Naive thymus-derived CD4-positive, alpha-beta T cell (primary cell): ENCODE data around the gene NXNL1. TPM values are rescaled to one million over a fixed set of nuclear protein-coding genes. Genes with fewer than 3 reads are reported as not detected.

ENCODE experiments used
- ATAC-seq: fragments of 150-1000 bp; cut with Tn5 transposase; 2 replicates; pipeline ENCODE4 v1.10.0; 2021; ENCODE audit warnings: mild to moderate bottlenecking, moderate library complexity
- CTCF ChIA-PET: fragments of 350-600 bp; sonication (Branson Sonifier 250); formaldehyde crosslinking; loops from one replicate; lab custom pipeline; 2021; ENCODE audit warnings: antibody characterized with exemption; lab: Charles Lee
- POLR2A ChIA-PET: fragments of 350-600 bp; sonication (Branson Sonifier 250); formaldehyde crosslinking; loops from one replicate; lab custom pipeline; 2021; ENCODE audit warnings: antibody characterized with exemption, inconsistent platforms; lab: Charles Lee
- DNase-seq, 9 donors: peaks; one replicate each; pipeline versions ENCODE4 v3.0.0 to v3.0.0-alpha.2; 2020 to 2022; ENCODE audit warnings: mixed read lengths in 1 of 9
- H3K27ac ChIP-seq: one replicate; pipeline ENCODE4 v1.7.0; 2013; ENCODE audit warnings: mild to moderate bottlenecking, low read depth, low read length, moderate library complexity
- H3K27me3 ChIP-seq, 2 donors: one replicate each; pipeline ENCODE4 v1.7.0; 2013; ENCODE audit warnings: low read length in 2 of 2, mild to moderate bottlenecking in 2 of 2, moderate library complexity in 2 of 2; ENCODE audit not compliant: control insufficient read depth in 2 of 2, insufficient read depth in 2 of 2
- H3K36me3 ChIP-seq, 3 experiments: 1 replicate in 2 of 3; 2 replicates in 1 of 3; pipeline ENCODE4 v1.7.0; 2013; ENCODE audit warnings: low read length in 3 of 3, mild to moderate bottlenecking in 3 of 3, moderate library complexity in 1 of 3; ENCODE audit not compliant: insufficient read depth in 3 of 3, control insufficient read depth in 2 of 3
- H3K4me1 ChIP-seq, 2 donors: one replicate each; pipeline ENCODE4 v1.7.0; 2013; ENCODE audit warnings: low read length in 2 of 2, mild to moderate bottlenecking in 2 of 2, moderate library complexity in 1 of 2; ENCODE audit not compliant: control insufficient read depth in 2 of 2, insufficient read depth in 2 of 2
- H3K4me3 ChIP-seq: 2 replicates; pipeline ENCODE4 v1.7.0; 2013; ENCODE audit warnings: mild to moderate bottlenecking, low read length
- H3K9me3 ChIP-seq, 3 experiments: 1 replicate in 2 of 3; 2 replicates in 1 of 3; pipeline ENCODE4 v1.7.0; 2013; ENCODE audit warnings: low read length in 3 of 3; ENCODE audit not compliant: control insufficient read depth in 2 of 3
- H3K27ac Mint-ChIP-seq, 9 donors: one replicate each; pipeline ENCODE4 v1.8.0; 2020 to 2022; ENCODE audit warnings: mixed read lengths in 9 of 9, mild to moderate bottlenecking in 8 of 9, moderate library complexity in 5 of 9, inconsistent platforms in 2 of 9
- H3K27me3 Mint-ChIP-seq, 5 donors: one replicate each; pipeline ENCODE4 v1.8.0; 2021 to 2022; ENCODE audit warnings: mixed read lengths in 5 of 5, mild to moderate bottlenecking in 1 of 5
- H3K36me3 Mint-ChIP-seq, 5 donors: one replicate each; pipeline ENCODE4 v1.8.0; 2020 to 2022; ENCODE audit warnings: mixed read lengths in 5 of 5, mild to moderate bottlenecking in 3 of 5, inconsistent platforms in 1 of 5
- H3K4me1 Mint-ChIP-seq, 7 donors: one replicate each; pipeline ENCODE4 v1.8.0; 2020 to 2022; ENCODE audit warnings: mixed read lengths in 7 of 7, mild to moderate bottlenecking in 3 of 7, inconsistent platforms in 1 of 7
- H3K4me3 Mint-ChIP-seq, 10 donors: one replicate each; pipeline ENCODE4 v1.8.0; 2020 to 2022; ENCODE audit warnings: mild to moderate bottlenecking in 10 of 10, mixed read lengths in 10 of 10, moderate library complexity in 6 of 10, inconsistent platforms in 2 of 10
- H3K9me3 Mint-ChIP-seq, 11 donors: one replicate each; pipeline ENCODE4 v1.8.0; 2020 to 2022; ENCODE audit warnings: mixed read lengths in 11 of 11, mild to moderate bottlenecking in 4 of 11, inconsistent platforms in 1 of 11, moderate library complexity in 1 of 11
- intact Hi-C, 2 donors: fragments of 100-400 bp; cut with micrococcal nuclease; formaldehyde crosslinking; loops; one replicate each; pipeline ENCODE4 v1.15.1; 2023
- polyA plus RNA-seq, 2 donors: library from polyadenylated mRNA; unstranded; fragments of 300-500 nt; fragmentation: Illumina TruSeq; gene quantifications; one replicate each; pipeline ENCODE4 v1.2.3, GENCODE V29; 2021
- total RNA-seq, 6 experiments: library from RNA in 5 of 6; stranded (reverse) in 5 of 6; gene quantifications; 1 replicate in 5 of 6; 2 replicates in 1 of 6; pipeline ENCODE4 v1.2.3 and lab custom pipeline; 2021 to 2026

NXNL1 gene
- total and polyA plus RNA-seq, 7 experiments from 2014 or later = not detected

GRCh38 chr19:17429641-17430113, 31.0 kb downstream of the NXNL1 start:
- H3K36me3 ChIP-seq = no peaks in the 10 kb centered on the region
- Mint-ChIP-seq H3K27ac (no peak overlapping the region), H3K27me3 (no peaks in the 10 kb centered on the region), H3K4me3 (no peak overlapping the region), H3K4me1 (peaks cover 0 to 7% (median 2%) of the 10 kb centered on the region in 7 donors), H3K36me3 (no peaks in the 10 kb centered on the region), H3K9me3 (no peaks in the 10 kb centered on the region)
- no peaks in the 10 kb centered on the region for H3K9me3 ChIP-seq
- ChIA-PET POLR2A (no interaction called here), CTCF (interaction anchor here (1.0 kb wide), 1 partner anchor 25 kb away, joined by 3 read pairs; no protein-coding TSS in a partner anchor)
- no peaks in the 10 kb centered on the region for H3K27me3 ChIP-seq
- H3K4me1 ChIP-seq = no peaks in the 10 kb centered on the region
- intact Hi-C loops = no loop called here
- no peak overlapping the region for H3K27ac ChIP-seq
- no peak for DNase-seq
- H3K4me3 ChIP-seq = no peak overlapping the region
- ATAC-seq = no peak

DNA sequence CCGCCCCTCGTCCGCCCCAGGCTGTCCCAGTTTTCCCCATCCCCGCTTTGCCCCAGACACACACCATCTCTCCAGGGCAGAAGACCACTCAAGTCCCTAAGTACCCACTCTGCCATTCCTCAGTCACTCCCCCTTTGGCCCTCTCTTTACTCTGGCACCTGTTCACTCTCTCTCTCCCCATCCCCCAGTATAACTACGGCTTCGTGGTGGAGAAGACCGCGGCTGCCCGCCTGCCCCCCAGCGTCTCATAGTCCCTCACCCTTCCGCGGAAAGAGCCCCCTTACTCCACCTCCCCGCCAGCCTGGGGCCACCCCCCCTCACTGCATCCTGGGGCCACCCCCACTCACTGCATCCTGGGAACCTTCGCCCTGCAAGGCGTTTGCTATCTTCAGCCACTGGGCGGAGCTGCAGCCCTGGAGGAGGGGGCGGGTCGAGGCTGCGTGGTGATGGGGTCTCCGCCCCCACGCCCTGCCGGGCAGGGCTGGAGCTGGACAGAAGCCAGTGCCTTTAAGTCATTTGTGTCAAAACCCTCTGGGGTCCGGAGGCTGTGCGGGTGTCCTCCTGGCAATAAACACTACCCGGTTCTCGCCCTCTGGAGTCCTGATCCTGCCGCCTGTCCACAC, 35.9 kb downstream of the NXNL1 start:
- POLR2A ChIA-PET = no interaction called here
- Histone ChIP-seq H3K27me3 (no peaks in the 10 kb centered on the region), H3K4me1 (peaks cover 5 to 9% of the 10 kb centered on the region in 2 donors), H3K36me3 (peaks cover 0 to 12% (median 0%) of the 10 kb centered on the region in 3 experiments), H3K4me3 (no peak overlapping the region), H3K27ac (no peak overlapping the region), H3K9me3 (no peaks in the 10 kb centered on the region)
- Mint-ChIP-seq H3K9me3 (no peaks in the 10 kb centered on the region), H3K27ac (no peak overlapping the region), H3K36me3 (peaks cover 0 to 8% (median 0%) of the 10 kb centered on the region in 5 donors), H3K4me3 (peak overlapping the region in 1 of 10 donors; percentile 18), H3K27me3 (no peaks in the 10 kb centered on the region), H3K4me1 (peaks cover 4 to 18% (median 11%) of the 10 kb centered on the region in 7 donors)
- ATAC-seq (peak; percentile 68), DNase-seq (peak in 5 of 9 donors; percentile 22 to 41 (median 30))
- intact Hi-C loops = no loop called here
- CTCF ChIA-PET = no interaction called here

DNA sequence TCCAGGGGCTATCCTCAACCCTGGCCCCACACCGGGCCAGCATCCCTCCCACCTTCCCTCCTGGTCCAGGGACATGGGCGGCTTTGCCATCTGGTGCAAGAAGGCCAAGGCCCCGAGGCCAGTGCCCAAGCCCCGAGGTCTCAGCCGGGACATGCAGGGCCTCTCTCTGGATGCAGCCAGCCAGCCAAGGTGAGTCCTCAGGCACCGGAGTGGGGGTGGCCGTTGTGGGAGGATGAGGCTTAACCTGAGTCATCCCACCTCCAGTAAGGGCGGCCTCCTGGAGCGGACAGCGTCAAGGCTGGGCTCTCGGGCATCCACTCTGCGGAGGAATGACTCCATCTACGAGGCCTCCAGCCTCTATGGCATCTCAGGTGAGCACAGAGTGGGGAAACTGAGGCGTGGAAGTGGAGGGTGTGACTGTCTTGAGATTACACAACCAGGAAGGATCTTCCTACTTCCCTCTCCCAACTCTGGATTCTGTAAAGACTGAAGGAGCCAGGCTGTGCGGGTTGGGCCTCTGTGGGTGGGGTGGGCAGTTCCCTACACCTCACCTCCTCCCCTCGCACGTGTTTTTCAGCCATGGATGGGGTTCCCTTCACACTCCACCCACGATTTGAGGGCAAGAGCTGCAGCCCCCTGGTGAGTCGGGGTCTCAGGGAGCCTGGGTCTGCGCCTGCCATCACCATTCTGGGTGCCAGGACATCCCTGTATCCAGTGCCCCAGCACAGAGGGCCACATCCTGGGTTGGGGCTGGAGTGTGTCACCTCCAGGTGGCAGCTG, 37.1 kb downstream of the NXNL1 start:
- H3K27me3 ChIP-seq = no peaks in the 10 kb centered on the region

DNA sequence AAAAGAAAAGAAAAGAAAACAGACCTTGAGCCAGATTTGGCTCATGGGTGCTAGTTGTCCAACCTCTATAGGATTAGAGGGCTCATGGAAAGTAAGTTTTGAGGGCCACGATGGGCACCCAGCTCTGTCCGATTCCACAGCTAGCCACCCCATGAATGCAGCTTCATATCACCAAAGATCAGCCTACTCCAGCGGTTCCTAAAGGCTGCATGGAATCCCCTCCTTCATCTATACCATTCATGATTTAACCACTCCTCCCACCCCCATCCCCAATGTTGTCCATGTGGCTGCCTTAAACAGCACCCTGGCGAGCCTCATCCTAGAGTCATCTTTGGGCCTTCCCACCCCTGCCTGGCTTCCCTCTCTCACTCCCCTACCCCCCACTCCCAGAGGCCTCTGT, 38.8 kb downstream of the NXNL1 start:
- Histone ChIP-seq H3K4me1 (peaks cover 12 to 15% of the 10 kb centered on the region in 2 donors), H3K27ac (no peak overlapping the region), H3K4me3 (no peak overlapping the region), H3K9me3 (no peaks in the 10 kb centered on the region), H3K27me3 (no peaks in the 10 kb centered on the region), H3K36me3 (peaks cover 0 to 12% (median 0%) of the 10 kb centered on the region in 3 experiments)
- ChIA-PET POLR2A (no interaction called here), CTCF (interaction anchor here (0.7 to 1.0 kb wide), 2 partner anchors 22 to 74 kb away, joined by 3 read pairs; no protein-coding TSS in a partner anchor)
- intact Hi-C loops = no loop called here
- no peaks in the 10 kb centered on the region for H3K9me3 Mint-ChIP-seq
- no peaks in the 10 kb centered on the region for H3K27me3 Mint-ChIP-seq
- ATAC-seq (no peak), DNase-seq (no peak)
- peaks cover 0 to 10% (median 1%) of the 10 kb centered on the region in 5 donors for H3K36me3 Mint-ChIP-seq
- H3K4me3 Mint-ChIP-seq = peak overlapping the region in 1 of 10 donors; percentile 6
- H3K27ac Mint-ChIP-seq = peak overlapping the region in 2 of 9 donors; percentile 46 to 55
- H3K4me1 Mint-ChIP-seq = peaks cover 4 to 29% (median 19%) of the 10 kb centered on the region in 7 donors

More for the DNA sequence above, 37.1 kb downstream of the NXNL1 start:
- Histone ChIP-seq H3K4me1 (peaks cover 12 to 15% of the 10 kb centered on the region in 2 donors), H3K4me3 (no peak overlapping the region), H3K9me3 (no peaks in the 10 kb centered on the region), H3K36me3 (peaks cover 0 to 12% (median 0%) of the 10 kb centered on the region in 3 experiments), H3K27ac (no peak overlapping the region)
- peaks cover 4 to 28% (median 18%) of the 10 kb centered on the region in 7 donors for H3K4me1 Mint-ChIP-seq
- H3K36me3 Mint-ChIP-seq = peaks cover 0 to 8% (median 0%) of the 10 kb centered on the region in 5 donors
- no peak for DNase-seq
- no peak overlapping the region for H3K4me3 Mint-ChIP-seq
- no peak for ATAC-seq
- no peak overlapping the region for H3K27ac Mint-ChIP-seq
- POLR2A ChIA-PET = no interaction called here
- intact Hi-C loops = no loop called here
- CTCF ChIA-PET = no interaction called here
- H3K27me3 Mint-ChIP-seq = no peaks in the 10 kb centered on the region
- H3K9me3 Mint-ChIP-seq = no peaks in the 10 kb centered on the region

DNA sequence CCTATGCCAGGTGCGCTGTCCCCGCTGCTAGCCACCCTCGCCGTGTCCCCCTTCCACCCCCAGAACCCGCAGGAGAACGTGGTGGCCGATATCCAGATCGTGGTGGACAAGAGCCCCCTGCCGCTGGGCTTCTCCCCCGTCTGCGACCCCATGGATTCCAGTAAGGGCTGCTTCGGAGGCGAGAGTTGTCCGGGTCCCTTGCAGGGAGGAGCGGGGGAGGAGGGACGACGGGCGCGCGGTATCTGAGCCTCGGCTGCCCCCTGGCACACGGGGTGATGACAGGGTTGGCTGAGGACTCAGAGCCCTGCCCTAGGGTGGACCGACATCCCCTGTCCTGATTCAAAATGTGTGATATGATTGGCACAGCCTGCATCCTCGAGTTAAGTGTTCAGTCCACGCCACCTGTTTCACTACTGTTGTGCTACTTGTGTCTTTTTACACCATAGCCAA, 40.2 kb downstream of the NXNL1 start:
- Histone ChIP-seq H3K27ac (peak overlapping the region; percentile 70), H3K36me3 (peaks cover 0 to 12% (median 0%) of the 10 kb centered on the region in 3 experiments), H3K4me1 (peaks cover 12 to 15% of the 10 kb centered on the region in 2 donors), H3K27me3 (no peaks in the 10 kb centered on the region), H3K9me3 (no peaks in the 10 kb centered on the region), H3K4me3 (peak overlapping the region; percentile 79)
- intact Hi-C loops = loop anchor here in 1 of 2 donors (1.0 kb wide), 2 partner anchors 15 to 86 kb away; partner anchors contain the start of genes ANO8 and BST2
- no peaks in the 10 kb centered on the region for H3K27me3 Mint-ChIP-seq
- ChIA-PET CTCF (interaction anchor here (0.7 to 1.3 kb wide), 2 partner anchors 72 to 185 kb away, joined by 3 to 5 read pairs; no protein-coding TSS in a partner anchor), POLR2A (interaction anchor here (0.6 to 3.4 kb wide), 5 partner anchors 13 to 206 kb away, joined by 3 to 33 read pairs (median 5); partner anchors contain the start of genes BST2, DDA1, PGLS and USE1)
- no peaks in the 10 kb centered on the region for H3K9me3 Mint-ChIP-seq
- peaks cover 0 to 13% (median 4%) of the 10 kb centered on the region in 5 donors for H3K36me3 Mint-ChIP-seq
- peak overlapping the region; percentile 87 to 95 (median 90) for H3K4me3 Mint-ChIP-seq
- DNase-seq (peak in 4 of 9 donors; percentile 9 to 50 (median 21)), ATAC-seq (no peak)
- peaks cover 4 to 29% (median 19%) of the 10 kb centered on the region in 7 donors for H3K4me1 Mint-ChIP-seq
- H3K27ac Mint-ChIP-seq = peak overlapping the region; percentile 58 to 86 (median 69)
